ENCODE measurements around the gene CSTF1. TPM values are rescaled to one million over a fixed set of nuclear protein-coding genes. Genes with fewer than 3 reads are reported as not detected.
A peak's percentile ranks its signal among the peaks of the same experiment; 100 is the strongest.

CSTF1 gene
- total and polyA plus RNA-seq, 2 of the 8 experiments (the other 6 are each of a cell fraction or from before 2014, with no cell fraction given) = 59.4 to 83.5 TPM

DNA sequence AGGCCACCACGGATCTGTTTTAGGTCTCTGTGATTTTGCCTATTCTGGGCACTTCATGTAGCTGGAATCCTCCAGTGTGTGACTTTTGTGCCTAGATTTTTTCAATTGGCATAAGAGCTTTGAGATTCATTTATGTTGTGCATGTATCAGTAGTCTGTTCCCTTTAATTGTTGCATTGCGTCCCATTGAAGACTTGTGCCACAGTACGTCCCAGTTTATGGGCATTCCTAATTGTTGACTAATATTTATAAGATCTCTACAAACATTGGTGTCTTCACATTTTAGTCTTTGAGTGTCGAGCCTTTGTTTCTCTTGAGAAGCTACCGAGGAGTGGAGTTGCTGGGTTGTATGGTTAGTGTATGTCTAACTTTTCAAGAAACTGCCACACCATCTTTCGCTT is 34.4 kb upstream of the CSTF1 start:
- Histone ChIP-seq H3K56ac (replicated peaks; ENCODE audit: insufficient read length, low read depth, low read length) (no peak overlapping the region), H2BK12ac (ENCODE audit: low read depth, low read length) (no peak overlapping the region), H2AFZ (ENCODE audit: low read length) (peak overlapping the region; percentile 69), H3K23ac (ENCODE audit: insufficient read length) (no peak overlapping the region), H4K8ac (ENCODE audit: extremely low read depth, insufficient read depth, low read length) (no peak overlapping the region), H2BK20ac (ENCODE audit: low read length) (no peak overlapping the region), H3K18ac (ENCODE audit: extremely low read depth, low read length) (no peak overlapping the region), H4K5ac (ENCODE audit: insufficient read length, low read depth, low read length) (no peak overlapping the region), H3K27ac (ENCODE audit: low read depth, low read length) (no peak overlapping the region), H3K27me3 (replicated peaks in 1 of 4; ENCODE audit: control insufficient read depth in 3 of 4, extremely low read depth in 1 of 4, insufficient read depth in 3 of 4, low read length in 3 of 4) (peaks cover 0 to 11% (median 8%) of the 10 kb centered on the region in 4 experiments; a peak in 4 of 7 replicates), H3K4me1 (replicated peaks in 1 of 4; ENCODE audit: control insufficient read depth in 3 of 4, insufficient read depth in 4 of 4, low read length in 3 of 4) (peaks cover 4 to 11% (median 6%) of the 10 kb centered on the region in 4 experiments), H4K91ac (replicated peaks; ENCODE audit: insufficient read length, low read length) (no peak overlapping the region), H2BK15ac (ENCODE audit: low read length) (no peak overlapping the region), H3K9ac (replicated peaks in 1 of 4; ENCODE audit: extremely low read depth in 1 of 4, low read depth in 3 of 4, low read length in 3 of 4) (no peak overlapping the region), H3K4me3 (ENCODE audit: extremely low read depth in 1 of 4, insufficient read depth in 2 of 4, low read depth in 3 of 4, low read length in 4 of 4) (peak overlapping the region in 2 of 4 experiments; percentile 23 to 94; a peak in 3 of 8 replicates), H3K79me2 (ENCODE audit: control insufficient read depth in 1 of 2, insufficient read depth in 2 of 2, low read length in 2 of 2) (no peaks in the 10 kb centered on the region), H2BK120ac (replicated peaks; ENCODE audit: low read depth, low read length) (no peak overlapping the region), H3K79me1 (ENCODE audit: low read depth, low read length) (no peaks in the 10 kb centered on the region), H3K14ac (ENCODE audit: insufficient read length) (no peak overlapping the region), H2BK5ac (ENCODE audit: low read depth, low read length) (no peak overlapping the region), H4K20me1 (replicated peaks in 1 of 2; ENCODE audit: control insufficient read depth in 1 of 2, insufficient read depth in 2 of 2, low read length in 2 of 2) (peaks cover 0 to 9% of the 10 kb centered on the region in 2 experiments), H3K4me2 (ENCODE audit: insufficient read depth in 1 of 2, low read depth in 2 of 2, low read length in 2 of 2) (peak overlapping the region; percentile 38 to 66), H3K4ac (replicated peaks; ENCODE audit: insufficient read length, low read depth, low read length) (no peak overlapping the region), H2AK5ac (ENCODE audit: low read depth, low read length) (no peak overlapping the region), H3K23me2 (ENCODE audit: low read depth, low read length) (peaks cover 9% of the 10 kb centered on the region; the same call in 1 of the 2 replicates), H3K9me3 (ENCODE audit: insufficient read depth in 2 of 2, low read depth in 1 of 2, low read length in 1 of 2) (no peaks in the 10 kb centered on the region), H3K36me3 (ENCODE audit: control insufficient read depth in 2 of 4, insufficient read depth in 4 of 4, low read length in 3 of 4) (no peaks in the 10 kb centered on the region)
- POLR2A ChIA-PET (ENCODE audit: partially characterized antibody) = interaction anchor here (2.3 kb wide), 1 partner anchor 35 kb away, joined by 10 read pairs; the partner anchor contains the start of genes AURKA and CSTF1
- no peak for FAIRE-seq
- DNase-seq (ENCODE audit: low read depth in 1 of 2, low spot score in 2 of 2) = no peak
- WGBS, 2 experiments (ENCODE audit: extremely low coverage in 1 of 2, insufficient coverage in 1 of 2, insufficient read length in 1 of 2, insufficient replicate concordance in 2 of 2, low coverage in 1 of 2, low lambda C conversion rate in 2 of 2, missing lambda C conversion rate in 1 of 2) = 89% methylated on average over 6 of the region's 6 CpGs; no CpG with 5 or more reads in 1 of the 2 experiments
- CTCF ChIA-PET (ENCODE audit: partially characterized antibody) = interaction anchor here (3.7 kb wide), 1 partner anchor 14 kb away, joined by 20 read pairs; no protein-coding TSS in a partner anchor
- TF ChIP-seq JUN (IDR thresholded peaks at IDR 0.05; ENCODE audit: low read depth, low read length) (no peak), SP2 (IDR thresholded peaks at IDR 0.05; ENCODE audit: low read length) (no peak), RNF2 (IDR thresholded peaks at IDR 0.05; ENCODE audit: borderline replicate concordance, low read depth, low read length, missing control alignments, poor library complexity, severe bottlenecking) (no peak), SIN3A (conservative IDR thresholded peaks at IDR 0.05 in 1 of 2, IDR thresholded peaks at IDR 0.05 in 1 of 2; ENCODE audit: low read depth in 1 of 2, low read length in 2 of 2) (no peak), SIX5 (IDR thresholded peaks at IDR 0.05; ENCODE audit: low read depth, low read length) (no peak), SP1 (IDR thresholded peaks at IDR 0.05; ENCODE audit: low read depth, low read length) (no peak), ASH2L (IDR thresholded peaks at IDR 0.05; ENCODE audit: low read length) (no peak), YY1 (IDR thresholded peaks at IDR 0.05; ENCODE audit: low read depth, low read length) (no peak)
- TF ChIP-seq, protein P1, sequence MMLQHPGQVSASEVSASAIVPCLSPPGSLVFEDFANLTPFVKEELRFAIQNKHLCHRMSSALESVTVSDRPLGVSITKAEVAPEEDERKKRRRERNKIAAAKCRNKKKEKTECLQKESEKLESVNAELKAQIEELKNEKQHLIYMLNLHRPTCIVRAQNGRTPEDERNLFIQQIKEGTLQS (IDR thresholded peaks at IDR 0.05; ENCODE audit: insufficient read depth, low read depth, low read length) = no peak
- TF ChIP-seq, protein P2, sequence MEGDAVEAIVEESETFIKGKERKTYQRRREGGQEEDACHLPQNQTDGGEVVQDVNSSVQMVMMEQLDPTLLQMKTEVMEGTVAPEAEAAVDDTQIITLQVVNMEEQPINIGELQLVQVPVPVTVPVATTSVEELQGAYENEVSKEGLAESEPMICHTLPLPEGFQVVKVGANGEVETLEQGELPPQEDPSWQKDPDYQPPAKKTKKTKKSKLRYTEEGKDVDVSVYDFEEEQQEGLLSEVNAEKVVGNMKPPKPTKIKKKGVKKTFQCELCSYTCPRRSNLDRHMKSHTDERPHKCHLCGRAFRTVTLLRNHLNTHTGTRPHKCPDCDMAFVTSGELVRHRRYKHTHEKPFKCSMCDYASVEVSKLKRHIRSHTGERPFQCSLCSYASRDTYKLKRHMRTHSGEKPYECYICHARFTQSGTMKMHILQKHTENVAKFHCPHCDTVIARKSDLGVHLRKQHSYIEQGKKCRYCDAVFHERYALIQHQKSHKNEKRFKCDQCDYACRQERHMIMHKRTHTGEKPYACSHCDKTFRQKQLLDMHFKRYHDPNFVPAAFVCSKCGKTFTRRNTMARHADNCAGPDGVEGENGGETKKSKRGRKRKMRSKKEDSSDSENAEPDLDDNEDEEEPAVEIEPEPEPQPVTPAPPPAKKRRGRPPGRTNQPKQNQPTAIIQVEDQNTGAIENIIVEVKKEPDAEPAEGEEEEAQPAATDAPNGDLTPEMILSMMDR (IDR thresholded peaks at IDR 0.05; ENCODE audit: control extremely low read depth in 1 of 3, insufficient read depth in 1 of 3, low read depth in 1 of 3, low read length in 3 of 3) = no peak
